Measurements from ENCODE around the gene TMEM134. TPM values are rescaled to one million over a fixed set of nuclear protein-coding genes. Genes with fewer than 3 reads are reported as not detected.
"Not testable (repeated sequence)": the region's sequence is repeated elsewhere in the genome, so short reads cannot be mapped to it uniquely, and the experiment has no call there.

Gene TMEM134, protein sequence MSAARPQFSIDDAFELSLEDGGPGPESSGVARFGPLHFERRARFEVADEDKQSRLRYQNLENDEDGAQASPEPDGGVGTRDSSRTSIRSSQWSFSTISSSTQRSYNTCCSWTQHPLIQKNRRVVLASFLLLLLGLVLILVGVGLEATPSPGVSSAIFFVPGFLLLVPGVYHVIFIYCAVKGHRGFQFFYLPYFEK
- total RNA-seq = 76.1 TPM
- long read RNA-seq, transcript TMEM134-202 (6 exons, 823 nt) = minor isoform, 8 of 124 reads
- long read RNA-seq, transcript TMEM134-201 (7 exons, 3,534 nt) = major isoform, 69 of 124 reads
- long read RNA-seq, partial matches to known transcripts = 1 of 124 reads
- long read RNA-seq, other reads (novel, unspliced or antisense) = 41 of 124 reads

GRCh38 chr11:67468759-67469507 is at the start of gene TMEM134:
Gene TMEM134, minus strand, starts transcription at chr11:67469251. Its CDS starts 59 bp downstream, at chr11:67469192.
- intact Hi-C loops (cut with DNase I) = loop anchor here (1.0 to 2.0 kb wide), 4 partner anchors 38 to 78 kb away; partner anchors contain the start of genes PPP1CA, RAD9A and RPS6KB2
- DNase-seq (ENCODE audit: low spot score) = peak; percentile 98

- no peak for DNase-seq (ENCODE audit: low spot score)
- intact Hi-C loops (cut with DNase I) = no loop called here
Measured at GRCh38 chr11:67517784-67518552, 48.9 kb upstream of the TMEM134 start.

DNA sequence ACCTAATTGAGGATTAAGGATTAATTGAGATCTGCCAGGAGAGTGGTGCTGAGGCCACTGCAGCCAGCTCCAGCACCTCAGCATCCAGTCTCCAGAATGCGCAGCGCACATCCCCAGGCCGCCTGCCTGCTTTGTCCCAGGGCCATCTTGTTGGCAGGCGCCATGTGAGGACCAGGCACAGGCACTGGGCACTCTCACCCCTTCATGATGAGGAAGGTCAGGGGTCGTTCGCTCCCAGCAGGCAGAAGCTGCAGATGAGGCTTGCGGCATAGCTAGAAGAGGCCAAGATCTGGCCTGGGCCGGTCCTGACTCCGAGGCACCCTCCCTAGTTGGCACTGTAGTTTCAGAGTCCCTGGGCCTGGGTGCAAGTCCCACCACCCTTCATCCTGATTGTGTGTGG is 47.8 kb upstream of the TMEM134 start:
- intact Hi-C loops (cut with DNase I) = no loop called here
- DNase-seq (ENCODE audit: low spot score) = no peak

DNA sequence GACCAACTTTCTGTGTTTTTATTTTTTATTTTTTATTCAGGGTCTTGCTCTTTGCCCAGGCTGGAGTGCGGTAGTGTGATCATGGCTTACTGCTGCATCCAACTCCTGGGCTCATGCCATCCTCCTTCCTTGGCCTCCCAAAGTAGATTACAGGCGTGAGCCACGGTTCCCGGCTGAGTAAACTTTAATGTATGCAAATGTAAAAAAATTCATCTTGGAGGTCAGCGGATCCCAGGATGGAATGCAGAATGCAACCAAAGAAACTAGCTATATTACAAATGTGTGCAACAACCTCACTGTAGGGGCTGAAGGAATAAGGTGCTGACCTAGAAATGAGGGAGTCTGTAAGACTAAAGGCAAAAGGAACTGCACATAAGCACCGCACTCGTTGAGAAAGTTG is 45.1 kb upstream of the TMEM134 start:
- intact Hi-C loops (cut with DNase I) = no loop called here
- DNase-seq (ENCODE audit: low spot score) = no peak

- DNase-seq (ENCODE audit: low spot score); intact Hi-C loops (cut with DNase I): not testable (repeated sequence)
Measured at GRCh38 chr11:67511558-67511957, 42.5 kb upstream of the TMEM134 start.

DNA sequence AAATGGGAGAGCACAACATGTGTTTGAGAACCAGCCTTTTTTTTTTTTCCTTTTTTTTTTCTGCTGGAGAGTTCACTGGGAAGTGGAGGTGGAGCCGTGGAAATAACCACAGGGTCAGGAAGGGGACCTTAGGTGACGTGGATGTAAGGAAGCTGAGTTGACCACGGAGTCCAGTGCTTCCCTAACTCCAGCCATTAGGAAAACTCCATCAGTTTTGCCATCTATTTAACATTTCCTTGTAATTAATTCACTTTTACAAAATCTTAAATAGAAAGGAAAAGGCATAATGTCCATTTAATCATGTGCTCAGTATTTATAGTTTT is 40.9 kb upstream of the TMEM134 start:
- intact Hi-C loops (cut with DNase I) = no loop called here
- no peak for DNase-seq (ENCODE audit: low spot score)

- peak; percentile 98 for DNase-seq (ENCODE audit: low spot score)
- intact Hi-C loops (cut with DNase I) = loop anchor here (2.0 to 5.0 kb wide), 2 partner anchors 74 to 151 kb away; partner anchors contain the start of gene GSTP1
Measured at GRCh38 chr11:67508486-67509121, 39.6 kb upstream of the TMEM134 start.

DNA sequence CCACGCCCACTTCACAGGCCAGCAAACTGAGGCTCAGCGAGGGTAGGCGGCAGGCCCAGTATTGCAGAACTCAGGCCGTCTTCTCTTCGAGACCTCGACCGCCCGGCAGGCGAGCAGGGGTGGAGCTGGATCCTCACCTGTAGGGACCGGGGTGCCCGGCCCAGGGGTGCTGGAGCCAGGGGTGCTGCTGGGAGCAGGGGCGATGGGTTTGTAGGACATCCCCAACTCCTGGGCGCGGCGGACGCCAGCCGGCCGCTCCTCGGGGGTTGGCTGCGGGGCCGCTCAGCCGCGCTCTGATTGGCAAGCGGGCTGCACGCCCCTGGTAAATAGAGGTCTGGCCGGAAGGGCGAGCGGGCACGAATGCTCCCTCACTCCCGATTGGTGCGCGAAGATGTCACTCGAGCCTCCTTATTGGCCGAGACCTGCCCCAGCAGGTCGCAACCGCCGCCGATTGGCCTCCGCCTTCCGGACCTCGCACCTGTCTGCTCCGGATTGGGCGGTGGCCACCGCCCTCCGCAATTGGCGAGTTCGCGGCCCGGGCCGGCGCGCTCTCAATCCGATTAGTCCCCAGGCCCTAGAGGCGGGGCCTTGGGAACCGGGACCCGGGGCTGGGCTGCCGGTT is 38.9 kb upstream of the TMEM134 start, which contains the start of gene CDK2AP2:
Gene CDK2AP2, minus strand, starts transcription at position 299 of the 622 bp plus-strand sequence. Its CDS starts 80 bp downstream, at position 219.
- peak; percentile 100 for DNase-seq (ENCODE audit: low spot score)
- intact Hi-C loops (cut with DNase I) = loop anchor here (2.0 to 5.0 kb wide), 4 partner anchors 39 to 151 kb away; partner anchors contain the start of genes GSTP1, RAD9A and TMEM134

DNA sequence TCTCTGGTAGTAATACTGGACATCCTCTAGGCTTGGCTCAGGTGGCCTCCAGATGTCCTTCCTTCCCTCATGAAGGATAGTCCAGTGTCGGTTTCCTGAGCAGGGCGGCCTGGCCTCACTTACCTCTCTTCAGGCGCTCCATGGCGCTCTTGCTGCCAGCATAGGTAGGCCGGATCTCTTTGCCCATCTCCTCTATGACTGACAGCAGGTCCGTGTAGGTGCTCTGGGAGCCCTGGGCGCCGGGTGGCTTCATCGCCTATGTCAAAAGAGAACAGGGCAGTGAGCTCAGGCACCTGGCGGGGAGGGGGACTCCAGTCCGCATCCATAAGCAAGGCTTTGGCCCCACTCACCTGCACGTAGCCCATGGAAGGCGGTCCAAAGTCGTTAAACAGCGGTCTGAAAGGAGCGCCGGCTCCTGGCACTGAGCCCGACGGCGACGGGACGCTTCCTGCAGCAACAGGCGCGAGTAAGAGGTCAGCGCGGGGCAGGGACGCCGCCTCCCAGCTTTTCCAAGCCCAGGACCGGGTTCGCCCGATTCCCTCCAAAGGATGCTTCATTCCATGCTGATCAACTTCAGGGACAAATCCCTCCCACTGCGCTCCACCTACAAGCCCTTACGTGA is 38.3 kb upstream of the TMEM134 start:
- DNase-seq (ENCODE audit: low spot score) = no peak
- intact Hi-C loops (cut with DNase I) = loop anchor here (2.0 to 5.0 kb wide), 3 partner anchors 39 to 150 kb away; partner anchors contain the start of genes RAD9A and TMEM134

DNA sequence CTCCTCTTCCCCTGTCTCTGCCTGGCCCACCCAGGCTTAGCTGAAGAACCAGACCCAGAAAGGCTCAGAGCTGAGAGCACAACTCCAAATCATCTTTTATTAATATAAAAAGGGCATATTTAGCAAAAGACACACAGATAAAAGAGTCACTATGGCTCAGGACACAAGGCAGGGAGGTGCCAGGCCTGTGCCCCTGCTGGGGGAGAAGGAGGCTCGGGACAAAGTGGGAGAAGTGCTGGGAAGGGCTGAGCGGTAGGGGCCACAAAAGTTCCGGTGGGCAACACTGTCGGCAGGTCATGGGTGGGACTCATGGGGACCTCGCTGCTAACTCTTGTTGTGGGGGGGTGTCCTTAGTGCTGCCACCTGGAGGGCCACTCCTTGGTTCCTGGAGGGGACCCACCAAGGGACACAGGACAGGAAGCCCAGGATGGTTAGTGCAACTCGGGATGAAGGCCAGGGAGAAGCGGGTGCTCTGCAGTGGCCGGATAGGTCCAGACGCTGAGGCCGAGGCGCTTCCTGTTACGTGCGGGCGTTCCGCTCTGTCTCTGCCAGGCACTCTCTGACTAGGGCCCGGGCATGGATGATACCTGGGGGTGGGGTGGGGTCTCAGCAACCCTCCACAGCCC is 37.5 kb upstream of the TMEM134 start:
- intact Hi-C loops (cut with DNase I) = loop anchor here (2.0 to 5.0 kb wide), 3 partner anchors 38 to 149 kb away; partner anchors contain the start of genes RAD9A and TMEM134
- DNase-seq (ENCODE audit: low spot score) = no peak

DNA sequence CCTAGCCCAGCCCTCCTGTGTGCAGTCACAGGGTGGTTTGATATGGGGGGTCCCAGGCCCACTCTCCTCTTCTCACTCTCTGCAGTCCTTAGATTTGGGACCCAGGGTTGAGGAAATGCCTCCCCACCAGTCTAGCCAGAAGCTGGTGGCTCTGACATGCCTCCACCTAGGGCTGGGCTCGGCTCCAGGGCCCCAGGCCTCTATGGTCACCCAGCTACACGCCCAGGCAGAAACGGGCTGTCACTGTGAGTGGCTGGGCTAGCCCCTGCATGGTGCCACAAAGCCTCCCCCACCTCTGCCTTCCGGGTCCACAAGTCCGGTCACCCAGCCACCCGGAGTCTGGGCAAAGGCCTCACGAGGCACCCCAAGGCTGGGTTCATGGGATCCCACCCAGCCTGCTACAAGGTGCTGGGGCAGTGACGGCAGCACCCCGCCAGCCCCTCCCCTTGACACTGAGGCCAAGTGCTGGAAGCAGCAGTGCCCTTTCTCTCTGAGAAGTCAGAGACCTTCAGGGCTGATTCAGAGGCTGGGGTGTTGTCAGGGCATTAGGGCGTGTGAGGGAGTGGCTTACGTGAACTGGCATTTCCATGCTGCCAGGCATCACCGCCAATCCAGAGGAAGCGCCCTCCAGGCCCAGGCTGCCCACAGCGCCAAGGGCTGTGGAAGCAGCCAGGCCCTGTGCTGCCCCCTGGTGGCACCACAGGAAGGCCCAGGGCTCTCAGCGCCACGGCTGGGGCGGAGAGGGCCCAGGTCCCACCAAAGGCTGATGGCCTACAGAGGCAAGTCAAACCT is 36.8 kb upstream of the TMEM134 start:
- intact Hi-C loops (cut with DNase I) = loop anchor here (2.0 to 5.0 kb wide), 3 partner anchors 37 to 148 kb away; partner anchors contain the start of genes RAD9A and TMEM134
- peak; percentile 94 for DNase-seq (ENCODE audit: low spot score)

GRCh38 chr11:67504950-67505581 is 36.0 kb upstream of the TMEM134 start, which contains the start of gene PITPNM1:
Gene PITPNM1, minus strand, starts transcription at chr11:67505363. Its CDS starts 1,183 bp downstream, at chr11:67504180.
- DNase-seq (ENCODE audit: low spot score) = peak; percentile 92
- intact Hi-C loops (cut with DNase I) = loop anchor here (5.0 kb wide), 1 partner anchor 148 kb away; no protein-coding TSS in a partner anchor

DNA sequence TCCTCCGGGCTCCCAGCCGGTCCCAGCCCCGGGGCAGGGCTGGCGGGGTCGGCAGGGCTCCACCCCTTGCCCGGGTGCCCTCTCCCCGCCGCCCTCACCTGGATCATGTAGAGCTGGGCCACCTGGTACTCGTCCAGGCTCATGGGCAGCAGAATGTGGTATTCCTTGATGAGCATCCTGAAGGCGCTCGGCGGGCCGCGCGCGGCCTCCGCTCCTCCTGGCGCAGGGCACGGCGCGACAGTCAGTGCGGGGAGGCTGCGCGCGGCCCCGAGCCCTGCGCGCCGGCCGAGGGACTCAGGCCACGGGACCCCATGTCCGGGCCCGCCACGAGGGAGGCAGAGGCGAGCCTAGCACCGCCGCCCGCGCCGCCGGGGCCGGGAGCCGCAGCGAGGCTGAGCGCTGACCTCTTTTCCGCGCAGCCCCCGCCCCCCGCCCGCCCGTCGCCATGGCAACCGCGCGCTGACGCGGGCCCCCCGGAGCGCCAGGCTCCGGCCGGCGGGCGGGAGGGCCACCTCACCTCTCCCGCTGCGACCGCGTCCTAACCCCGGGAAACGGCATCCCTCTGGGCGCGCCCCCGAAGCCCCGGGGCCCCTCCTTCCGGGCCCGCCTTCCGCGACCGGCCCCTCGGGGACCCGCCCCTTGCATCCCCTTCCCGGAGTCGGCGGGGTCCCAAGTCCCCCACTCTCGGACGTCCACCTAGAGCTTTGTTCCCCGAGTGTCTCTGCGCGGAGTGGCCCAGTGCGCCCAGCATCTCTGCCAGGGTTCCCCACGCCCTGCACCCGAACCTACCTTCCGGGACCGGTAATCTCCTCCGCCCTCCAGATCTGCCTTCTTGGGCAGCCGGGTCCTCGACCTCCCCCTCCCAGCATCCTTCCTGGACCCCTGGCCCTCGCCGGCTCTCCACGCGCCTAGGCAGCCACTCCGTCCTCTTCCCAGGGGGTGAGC is 35.2 kb upstream of the TMEM134 start:
- intact Hi-C loops (cut with DNase I) = no loop called here
- DNase-seq (ENCODE audit: low spot score) = no peak

DNA sequence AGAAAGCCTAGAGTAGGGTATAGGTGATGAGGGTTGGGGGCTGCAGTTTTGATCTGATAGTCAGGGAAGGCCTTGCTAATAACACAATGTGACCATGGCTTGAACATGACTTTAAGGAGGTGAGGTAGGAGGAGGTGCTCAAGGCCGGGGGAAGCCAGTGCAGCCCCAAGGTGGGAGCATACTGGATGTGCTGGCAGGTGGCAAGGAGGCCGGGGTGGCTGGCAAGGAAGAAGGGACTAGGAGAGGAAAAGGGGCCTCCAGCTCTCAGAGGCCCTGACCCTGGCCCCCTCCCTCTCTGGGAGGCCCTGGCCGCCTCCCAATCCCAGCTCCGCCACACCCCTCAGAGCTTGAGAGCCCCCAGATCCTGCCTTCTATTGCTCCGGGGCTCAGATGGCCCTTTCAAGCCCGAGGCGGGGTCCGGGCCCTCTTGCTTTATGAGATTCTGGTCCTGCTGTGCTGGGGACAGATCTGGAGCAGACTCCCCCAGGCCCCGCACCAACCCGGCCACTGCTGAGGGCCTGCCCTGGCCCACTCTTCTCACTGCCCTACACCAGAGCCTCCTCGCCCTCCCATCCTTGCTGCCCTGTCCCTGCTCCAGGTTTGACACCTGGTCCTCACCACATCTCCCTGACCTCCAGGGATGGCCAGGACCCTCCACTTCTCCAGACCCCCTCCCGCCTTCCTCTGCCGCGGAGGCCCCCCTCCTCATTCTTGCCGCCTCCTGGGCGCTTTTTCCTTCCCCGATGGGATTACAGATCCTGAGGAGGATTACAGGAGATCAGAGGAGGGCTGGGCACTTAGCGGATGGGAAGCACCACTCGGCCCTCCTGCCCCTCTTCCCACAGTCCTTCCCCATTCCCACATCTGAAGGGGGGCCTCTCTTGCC is 34.3 kb upstream of the TMEM134 start:
- DNase-seq (ENCODE audit: low spot score) = no peak
- intact Hi-C loops (cut with DNase I) = no loop called here
